Fibroblast of skin of right quadriceps (primary cell): Measurements from ENCODE around the gene CNN2.

Experiments
- DNase-seq: peaks from one replicate; pipeline ENCODE4 v3.0.0-alpha.2; 2013

Gene CNN2

GRCh38 chr19:1053176-1054101 lies 27.0 kb downstream of the CNN2 start:
- DNase-seq = no peak

DNA sequence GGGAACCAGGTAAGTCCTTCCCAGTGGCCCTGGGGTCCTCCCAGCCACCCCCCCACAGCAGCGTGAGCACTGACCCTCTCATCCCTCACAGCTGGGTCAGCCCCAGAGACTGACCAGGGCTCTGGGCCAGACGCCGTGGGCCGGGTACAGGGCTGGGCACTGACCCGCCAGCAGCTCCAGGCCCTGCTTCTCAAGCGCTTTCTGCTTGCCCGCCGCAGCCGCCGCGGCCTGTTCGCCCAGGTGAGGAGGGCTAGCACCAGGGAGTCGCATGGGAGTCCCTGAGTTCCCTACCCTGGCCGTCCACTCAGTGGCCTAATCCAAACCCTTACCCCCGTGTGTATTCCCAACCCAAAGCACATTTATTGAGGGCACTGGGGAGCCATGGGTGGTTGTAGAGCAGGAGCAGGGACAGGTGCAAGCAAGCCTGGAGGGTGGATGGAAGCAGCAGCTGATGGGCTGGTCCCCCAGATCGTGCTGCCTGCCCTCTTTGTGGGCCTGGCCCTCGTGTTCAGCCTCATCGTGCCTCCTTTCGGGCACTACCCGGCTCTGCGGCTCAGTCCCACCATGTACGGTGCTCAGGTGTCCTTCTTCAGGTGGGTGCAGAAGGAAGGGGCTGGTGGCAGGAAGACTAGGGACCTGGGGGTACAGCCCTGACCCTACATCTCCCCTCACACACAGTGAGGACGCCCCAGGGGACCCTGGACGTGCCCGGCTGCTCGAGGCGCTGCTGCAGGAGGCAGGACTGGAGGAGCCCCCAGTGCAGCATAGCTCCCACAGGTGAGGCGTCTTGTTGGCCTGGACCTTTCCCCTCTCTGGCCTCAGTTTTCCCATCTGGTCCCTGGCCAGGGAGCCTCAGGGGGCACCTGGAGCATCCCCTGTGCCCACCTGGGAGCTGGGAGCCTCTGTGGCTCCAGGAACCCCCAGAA lies 28.0 kb downstream of the CNN2 start:
- DNase-seq = no peak

GRCh38 chr19:1055028-1055425 lies 28.6 kb downstream of the CNN2 start:
- no peak for DNase-seq

GRCh38 chr19:1055886-1056620 lies 29.6 kb downstream of the CNN2 start:
- no peak for DNase-seq

GRCh38 chr19:1057176-1057855 lies 30.9 kb downstream of the CNN2 start:
- peak; percentile 70 for DNase-seq

- no peak for DNase-seq
Observed at GRCh38 chr19:1058112-1058511, 31.7 kb downstream of the CNN2 start.

DNA sequence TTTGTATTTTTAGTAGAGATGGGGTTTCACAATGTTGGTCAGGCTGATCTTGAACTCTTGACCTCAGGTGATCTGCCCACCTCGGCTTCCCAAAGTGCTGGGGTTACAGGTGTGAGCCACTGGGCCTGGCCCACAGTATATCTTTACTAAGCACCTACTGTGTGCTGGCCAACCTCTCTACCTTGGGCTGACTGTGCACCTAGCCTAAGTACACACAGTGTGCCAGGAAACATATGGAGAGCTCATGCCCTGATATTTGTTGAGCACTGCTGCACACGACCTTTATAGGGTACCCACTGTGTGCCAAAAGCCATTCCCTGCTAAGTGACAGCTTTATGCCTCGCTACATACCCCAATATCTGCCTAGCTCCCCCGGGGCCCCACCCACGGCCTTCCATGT lies 34.3 kb downstream of the CNN2 start:
- DNase-seq = no peak

- no peak for DNase-seq
Observed at GRCh38 chr19:1061987-1062386, 35.6 kb downstream of the CNN2 start.

GRCh38 chr19:1062387-1063029 lies 36.1 kb downstream of the CNN2 start:
- no peak for DNase-seq

- DNase-seq = no peak
Observed at GRCh38 chr19:1063030-1063908, 36.9 kb downstream of the CNN2 start.

DNA sequence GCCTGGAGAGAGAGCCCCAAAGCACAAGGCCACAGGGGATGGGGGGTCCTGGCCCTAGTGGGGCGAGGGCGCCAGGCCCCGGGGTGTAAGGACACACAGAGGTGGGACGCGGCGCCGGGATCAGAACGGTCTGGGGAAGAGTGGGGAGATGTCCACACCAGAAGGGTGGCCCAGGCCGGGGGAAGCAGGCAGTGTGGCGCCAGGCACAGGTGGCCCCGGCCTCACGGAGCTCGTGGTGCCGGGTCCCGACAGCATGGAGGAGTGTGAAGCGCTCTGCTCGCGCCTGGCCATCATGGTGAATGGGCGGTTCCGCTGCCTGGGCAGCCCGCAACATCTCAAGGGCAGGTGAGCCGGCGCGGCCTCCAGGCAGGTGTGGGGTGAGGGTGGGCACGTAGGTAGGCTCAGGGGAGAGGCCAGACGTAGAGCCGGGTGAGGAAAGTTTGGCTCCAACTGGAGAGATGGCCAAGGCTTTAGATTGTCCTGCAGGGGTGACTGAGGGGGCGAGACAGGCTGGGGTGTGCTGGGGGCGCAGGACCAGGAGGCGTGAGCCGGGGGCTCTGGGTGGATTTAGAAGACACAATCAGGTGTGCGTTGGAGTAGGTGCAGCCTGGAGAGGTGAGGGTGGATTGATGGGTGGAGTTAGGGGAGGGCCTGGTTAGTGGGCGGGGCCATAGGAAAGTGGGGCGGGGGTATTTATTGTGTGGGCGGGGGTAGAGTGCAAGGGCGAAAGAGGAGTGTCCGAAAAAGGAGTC lies 37.7 kb downstream of the CNN2 start:
- DNase-seq = no peak

DNA sequence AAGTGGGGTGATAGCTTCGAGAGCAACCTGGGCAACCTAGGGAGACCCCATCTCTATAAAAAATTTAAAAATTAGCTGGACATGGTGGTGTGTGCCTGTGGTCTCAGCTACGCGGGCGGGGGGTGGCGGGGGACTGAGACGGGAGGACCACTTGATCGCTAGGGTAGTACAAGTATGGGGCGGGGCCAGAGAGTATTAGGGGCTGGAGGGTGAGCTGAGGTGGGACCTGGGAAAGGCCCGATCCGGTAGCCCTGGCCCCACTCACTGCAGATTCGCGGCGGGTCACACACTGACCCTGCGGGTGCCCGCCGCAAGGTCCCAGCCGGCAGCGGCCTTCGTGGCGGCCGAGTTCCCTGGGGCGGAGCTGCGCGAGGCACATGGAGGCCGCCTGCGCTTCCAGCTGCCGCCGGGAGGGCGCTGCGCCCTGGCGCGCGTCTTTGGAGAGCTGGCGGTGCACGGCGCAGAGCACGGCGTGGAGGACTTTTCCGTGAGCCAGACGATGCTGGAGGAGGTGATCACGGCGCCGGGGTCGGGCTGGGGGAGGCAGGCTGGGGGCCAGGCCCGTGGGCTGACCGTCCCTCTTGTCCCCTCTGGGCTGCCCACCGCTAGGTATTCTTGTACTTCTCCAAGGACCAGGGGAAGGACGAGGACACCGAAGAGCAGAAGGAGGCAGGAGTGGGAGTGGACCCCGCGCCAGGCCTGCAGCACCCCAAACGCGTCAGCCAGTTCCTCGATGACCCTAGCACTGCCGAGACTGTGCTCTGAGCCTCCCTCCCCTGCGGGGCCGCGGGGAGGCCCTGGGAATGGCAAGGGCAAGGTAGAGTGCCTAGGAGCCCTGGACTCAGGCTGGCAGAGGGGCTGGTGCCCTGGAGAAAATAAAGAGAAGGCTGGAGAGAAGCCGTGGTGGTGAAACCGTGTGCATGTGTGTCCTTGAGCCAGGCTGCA lies 38.5 kb downstream of the CNN2 start:
- peak; percentile 49 for DNase-seq

DNA sequence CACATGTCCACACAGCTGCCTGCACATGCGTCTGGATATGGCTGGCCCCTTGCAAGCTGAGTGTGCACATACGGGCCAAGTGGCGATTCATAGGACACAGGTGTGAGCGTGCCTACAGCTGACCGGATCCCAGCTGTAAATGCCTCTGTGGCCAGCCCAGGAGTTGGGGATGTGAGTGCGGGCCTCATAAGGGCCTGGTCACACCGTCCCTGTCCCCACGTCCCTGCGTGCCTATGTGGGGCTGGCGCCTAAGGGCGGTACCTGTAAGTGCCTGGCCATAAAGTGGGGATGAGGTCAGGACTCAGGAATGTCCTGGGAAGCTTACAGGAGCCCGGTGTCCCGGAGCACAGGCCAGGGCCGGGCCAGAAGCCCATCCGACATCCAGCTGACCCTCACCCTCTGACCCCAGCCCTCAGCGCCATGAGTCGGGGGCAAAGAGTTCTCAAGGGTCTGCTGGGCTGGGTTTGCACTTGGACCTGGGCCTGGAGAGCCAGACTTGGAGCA lies 39.2 kb downstream of the CNN2 start:
- DNase-seq = no peak

- DNase-seq = no peak
Observed at GRCh38 chr19:1066251-1066747, 39.9 kb downstream of the CNN2 start.

DNA sequence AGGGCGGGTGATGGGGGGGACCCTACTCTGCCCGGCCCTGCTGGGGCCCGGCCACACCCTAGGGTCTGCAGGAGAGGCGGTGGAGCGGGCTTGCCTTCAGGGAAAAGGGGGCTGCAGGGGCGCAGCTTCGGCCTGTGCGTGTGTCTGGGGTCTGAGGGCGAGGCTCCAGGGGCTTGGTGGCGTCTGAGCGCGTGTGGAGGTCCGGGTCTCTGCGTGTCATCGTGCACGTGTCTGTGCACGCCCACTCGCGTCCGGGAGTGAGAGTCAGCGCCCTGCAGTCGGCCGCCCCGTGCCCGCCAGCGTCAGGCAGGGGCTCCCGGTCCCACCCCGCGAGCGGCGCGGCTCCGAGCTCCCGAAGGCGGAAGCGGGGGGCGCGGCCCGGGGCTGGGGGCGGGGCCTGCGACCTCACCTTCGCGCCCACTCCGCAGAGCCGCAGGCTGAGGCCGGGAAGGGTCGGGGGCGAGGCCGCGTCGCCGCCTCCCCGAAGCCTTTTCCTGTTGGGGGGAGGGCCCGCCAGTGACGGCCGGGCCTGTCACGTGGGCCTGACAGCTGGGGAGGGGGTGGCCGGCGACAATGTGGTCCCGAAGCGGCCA lies 40.4 kb downstream of the CNN2 start, which contains the start of gene ARHGAP45:
Gene ARHGAP45 (plus strand): TSS at position 420 of the 593 bp plus-strand sequence. CDS start 239 bp downstream, outside the sequence.
- DNase-seq = no peak

GRCh38 chr19:1067341-1067957 lies 41.0 kb downstream of the CNN2 start:
- no peak for DNase-seq
